HG02610 (cell line): ENCODE data around the gene LRP8.
A peak's percentile ranks its signal among the peaks of the same experiment; 100 is the strongest.
"Not testable (repeated sequence)": the region's sequence is repeated elsewhere in the genome, so short reads cannot be mapped to it uniquely, and the experiment has no call there.

Source experiments
- ATAC-seq: cut with Tn5 transposase; IDR thresholded peaks from one replicate; pipeline ENCODE4 v1.9.1; 2021; ENCODE audit warnings: mild to moderate bottlenecking, moderate library complexity; ENCODE audit not compliant: unreplicated experiment

Gene LRP8

DNA sequence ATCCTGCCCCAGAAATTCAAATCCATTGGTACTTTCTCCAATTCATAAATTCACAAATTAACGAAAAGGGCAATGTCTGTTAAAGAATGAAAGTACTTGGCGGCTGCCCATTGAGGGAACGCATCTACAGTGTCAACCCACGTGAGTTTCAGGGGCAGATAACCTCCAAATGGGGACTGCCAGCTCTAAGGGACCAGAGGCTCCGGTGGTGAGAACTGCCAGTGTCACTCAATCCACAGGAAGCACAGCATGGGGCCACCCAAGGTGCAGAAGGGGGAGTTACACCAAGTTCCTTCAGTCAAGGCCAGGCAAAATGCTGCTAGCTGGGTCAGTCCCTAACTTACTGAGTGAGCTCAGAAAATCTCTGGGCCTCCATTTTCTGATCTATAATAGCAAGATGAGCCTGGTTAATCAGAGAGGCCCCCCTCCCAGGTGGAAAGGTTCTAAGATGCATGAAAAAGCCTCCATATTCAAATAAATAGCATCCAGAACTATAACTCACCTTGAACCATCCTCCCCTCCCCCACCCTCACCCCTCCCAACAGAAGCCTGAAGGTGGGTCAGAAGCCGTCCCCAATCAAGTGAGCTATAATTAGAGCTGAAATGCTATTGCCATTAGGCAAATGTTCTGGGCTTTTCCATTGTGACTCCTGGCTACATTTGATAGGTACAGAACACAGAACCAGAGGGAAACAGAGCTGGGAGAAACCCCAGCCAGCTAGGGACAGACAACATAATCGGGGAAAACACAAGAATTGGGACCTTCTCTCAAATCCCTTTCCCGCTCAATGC, 41.7 kb downstream of the LRP8 start:
- peak; percentile 53 for ATAC-seq

DNA sequence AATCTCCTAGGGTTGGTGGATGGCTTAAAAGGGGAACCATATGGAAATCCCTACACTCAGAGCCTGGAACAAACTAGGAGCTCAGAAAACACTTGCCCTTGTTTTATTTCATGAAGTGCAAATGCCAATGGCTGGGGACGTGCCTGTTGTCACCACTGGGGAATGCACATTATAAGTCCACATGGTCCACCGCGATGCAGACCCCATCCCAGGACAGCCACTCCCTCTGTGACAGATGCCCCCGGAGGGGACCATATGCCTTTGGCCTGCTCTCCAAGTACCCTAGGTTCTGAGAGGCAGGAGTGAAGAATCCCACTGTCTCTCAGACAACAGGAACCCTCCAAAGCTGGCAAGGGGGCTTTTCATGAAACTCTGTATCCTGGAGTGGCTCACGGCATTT, 42.3 kb downstream of the LRP8 start:
- no peak for ATAC-seq

DNA sequence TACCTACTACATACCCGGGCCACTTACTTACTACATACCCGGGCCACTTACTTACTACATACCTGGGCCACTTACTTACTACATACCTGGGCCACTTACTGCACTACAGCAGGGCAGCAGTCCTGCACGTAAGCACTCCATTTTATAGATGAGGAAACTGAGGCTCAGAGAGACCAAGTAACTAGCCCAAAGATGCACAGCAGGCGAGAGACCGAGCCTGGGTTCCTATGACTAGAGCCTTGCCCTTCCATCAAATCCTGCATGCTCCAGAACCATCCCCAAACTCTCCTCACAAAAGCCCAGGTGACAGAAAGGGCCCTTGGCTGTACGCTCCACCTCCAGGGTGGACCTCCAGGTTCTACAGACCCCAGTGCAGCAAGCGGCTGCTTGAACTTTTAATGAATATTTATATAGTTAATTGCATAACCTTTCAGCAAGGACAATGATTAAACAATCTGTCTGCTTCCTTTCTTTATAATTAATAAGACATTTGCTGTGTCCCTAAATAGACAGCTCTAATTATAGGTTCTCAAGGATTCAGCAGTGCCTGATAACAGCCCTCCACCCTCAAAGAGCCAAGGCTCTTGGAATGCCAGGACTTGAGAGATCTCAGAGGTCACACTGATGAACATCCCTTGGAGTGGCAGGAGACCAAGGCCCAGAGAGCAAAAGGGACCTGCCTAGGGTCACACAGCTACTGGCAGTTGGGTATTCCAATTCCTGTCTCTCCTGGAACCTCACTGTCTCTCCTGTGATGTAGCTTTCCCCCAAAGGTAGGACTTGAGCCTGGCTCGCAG, 43.4 kb downstream of the LRP8 start:
- no peak for ATAC-seq

DNA sequence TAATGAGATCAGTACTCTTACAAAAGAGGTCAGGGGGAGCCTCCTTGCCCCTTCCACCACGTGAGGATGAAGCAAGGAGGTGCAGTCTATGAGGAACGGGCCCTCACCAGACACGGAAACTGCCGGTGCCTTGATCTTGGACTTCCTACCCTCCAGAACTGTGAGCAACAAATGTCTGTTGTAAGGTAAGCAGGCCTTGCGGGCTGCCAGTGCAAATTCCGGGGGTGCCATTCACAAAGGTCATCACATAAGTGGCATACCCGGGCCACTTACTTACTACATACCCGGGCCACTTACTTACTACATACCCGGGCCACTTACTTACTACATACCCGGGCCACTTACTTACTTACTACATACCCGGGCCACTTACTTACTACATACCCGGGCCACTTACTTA, 44.7 kb downstream of the LRP8 start:
- ATAC-seq: not testable (repeated sequence)

DNA sequence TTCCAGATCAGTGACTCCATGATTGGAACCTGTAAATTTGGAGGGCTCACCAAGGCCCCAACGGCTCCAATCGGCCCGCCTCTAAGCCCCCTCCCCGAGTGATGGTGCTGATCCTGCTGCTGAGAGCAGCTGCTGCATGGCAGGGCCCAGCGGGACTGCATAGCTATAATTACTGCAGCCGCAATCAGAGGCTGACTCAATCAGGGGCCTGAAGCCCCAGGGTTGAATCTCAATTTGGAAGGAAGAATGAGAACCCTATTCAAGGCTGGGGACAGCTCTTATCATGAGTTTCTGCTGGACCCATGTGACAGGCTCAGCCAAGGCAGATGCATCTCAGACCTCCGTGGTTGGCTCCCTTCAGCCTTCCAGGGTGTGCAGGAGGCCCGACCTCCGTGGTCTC, 46.7 kb downstream of the LRP8 start:
- ATAC-seq: no peak

DNA sequence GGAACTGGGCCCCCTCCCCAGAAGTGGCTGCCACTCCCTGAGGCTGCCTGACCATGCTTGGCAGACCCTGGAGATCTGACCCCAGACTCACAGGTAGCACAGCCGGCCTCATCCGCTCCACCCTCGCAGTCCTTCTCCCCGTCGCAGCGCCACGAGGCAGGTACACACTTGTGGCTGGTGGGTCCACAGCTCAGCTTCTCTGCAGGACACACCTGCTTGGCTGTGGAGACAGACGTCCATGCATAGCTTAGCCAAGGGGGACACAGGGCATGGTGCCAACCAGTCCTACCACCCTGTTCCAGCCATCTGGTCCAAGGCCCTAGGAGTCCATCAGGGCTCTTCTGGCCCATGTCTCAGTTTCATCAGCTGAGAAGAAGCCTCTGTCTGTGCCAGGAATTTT, 47.4 kb downstream of the LRP8 start:
- no peak for ATAC-seq

DNA sequence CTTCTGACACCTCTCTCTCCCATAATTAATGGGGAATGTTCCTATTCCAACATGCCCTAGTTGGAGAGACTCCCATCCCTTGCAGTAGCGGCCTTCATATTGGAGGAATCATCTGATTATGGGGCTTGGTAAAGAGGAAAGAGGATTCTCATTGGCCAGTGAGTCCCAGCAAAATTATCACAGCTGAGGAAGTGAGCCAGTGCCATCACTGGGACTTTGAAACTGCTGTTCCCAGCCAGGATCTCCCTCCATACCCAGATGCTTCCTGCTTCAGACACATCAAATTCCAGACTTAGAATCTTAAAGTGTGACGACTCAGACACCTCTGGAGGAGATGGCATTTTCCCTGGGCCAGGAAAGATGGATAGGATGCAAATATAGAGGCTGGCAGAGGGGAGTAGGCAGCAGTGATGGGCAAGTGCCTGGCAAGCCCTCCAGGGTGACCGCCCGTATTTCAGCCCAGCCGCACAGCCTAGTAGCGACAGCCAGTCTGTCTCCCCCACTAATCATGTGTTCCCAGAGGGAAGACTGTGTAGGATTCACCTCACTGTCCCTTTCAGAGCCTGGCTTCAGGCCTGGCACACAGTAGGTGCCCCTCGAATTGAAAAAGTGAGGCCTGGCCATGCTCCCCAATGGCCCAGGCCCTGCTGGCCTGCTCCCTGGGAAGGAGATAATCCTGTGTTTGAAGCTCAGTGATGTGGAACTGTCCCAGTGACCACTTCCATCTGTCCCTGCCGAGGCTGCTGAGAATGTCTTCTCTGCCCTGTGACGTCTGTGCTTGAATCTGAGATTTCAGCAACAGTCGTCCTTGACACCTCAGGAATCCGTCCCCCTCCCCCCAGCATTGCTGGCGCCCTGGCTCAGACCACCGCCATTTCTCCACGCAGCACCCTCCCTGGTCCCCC, 48.3 kb downstream of the LRP8 start:
- no peak for ATAC-seq

DNA sequence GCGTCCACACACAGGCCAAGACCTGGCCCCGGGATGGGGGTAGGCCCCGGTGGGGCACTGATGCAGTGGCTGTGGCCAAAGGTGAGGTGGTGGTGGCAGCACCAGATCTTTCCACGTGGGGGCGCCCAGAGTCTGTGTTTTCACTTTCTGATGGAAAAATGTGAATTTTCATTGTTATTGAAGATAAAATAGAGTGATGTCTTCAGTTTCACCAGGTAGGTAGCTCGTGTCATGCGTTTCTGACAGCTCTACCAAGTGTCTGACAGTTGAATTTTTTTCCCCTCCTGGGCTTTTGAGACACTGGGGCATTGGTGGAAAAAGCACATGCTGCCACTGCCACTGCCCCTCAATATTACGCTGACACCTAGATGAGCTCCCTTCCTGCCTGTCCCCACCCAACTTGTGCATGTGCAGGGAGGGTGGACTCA, 49.6 kb downstream of the LRP8 start:
- peak; percentile 46 for ATAC-seq

DNA sequence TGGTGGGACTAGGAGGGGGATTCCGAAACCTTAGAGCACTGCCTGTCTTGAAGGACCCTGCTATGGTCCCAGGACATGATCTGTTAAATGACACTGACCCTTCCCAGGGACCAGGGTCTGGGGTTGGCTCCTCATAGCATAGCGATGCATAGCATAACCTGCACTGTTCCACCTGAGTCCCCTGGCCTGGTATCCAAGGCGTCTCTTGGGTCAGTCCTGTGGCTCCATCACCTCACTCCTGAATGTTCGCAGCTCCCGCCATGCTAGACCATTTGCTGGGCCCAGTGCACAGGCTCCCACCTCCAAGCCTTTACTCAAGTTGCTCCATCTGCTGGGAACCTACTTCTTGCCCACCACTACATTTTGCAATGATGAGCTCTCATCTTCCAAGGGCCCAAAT, 50.5 kb downstream of the LRP8 start:
- no peak for ATAC-seq

DNA sequence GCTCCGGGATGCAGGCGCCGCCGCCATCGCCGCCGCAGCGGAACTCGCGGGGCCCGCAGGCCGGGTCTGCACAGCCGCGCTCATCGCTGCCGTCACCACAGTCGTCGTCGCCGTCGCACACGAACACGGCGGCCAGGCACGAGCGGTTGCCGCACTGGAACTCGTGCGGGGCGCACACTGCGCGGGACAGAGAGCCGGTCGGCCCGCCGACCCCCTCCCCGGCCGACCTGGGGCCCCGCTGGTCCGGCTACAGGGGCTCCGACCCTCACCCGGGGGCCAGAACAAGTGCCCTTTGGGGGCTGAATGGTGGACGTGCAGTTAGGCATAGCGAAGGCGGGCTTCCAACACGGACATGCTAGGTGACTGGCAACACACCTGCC, 51.0 kb downstream of the LRP8 start:
- no peak for ATAC-seq

DNA sequence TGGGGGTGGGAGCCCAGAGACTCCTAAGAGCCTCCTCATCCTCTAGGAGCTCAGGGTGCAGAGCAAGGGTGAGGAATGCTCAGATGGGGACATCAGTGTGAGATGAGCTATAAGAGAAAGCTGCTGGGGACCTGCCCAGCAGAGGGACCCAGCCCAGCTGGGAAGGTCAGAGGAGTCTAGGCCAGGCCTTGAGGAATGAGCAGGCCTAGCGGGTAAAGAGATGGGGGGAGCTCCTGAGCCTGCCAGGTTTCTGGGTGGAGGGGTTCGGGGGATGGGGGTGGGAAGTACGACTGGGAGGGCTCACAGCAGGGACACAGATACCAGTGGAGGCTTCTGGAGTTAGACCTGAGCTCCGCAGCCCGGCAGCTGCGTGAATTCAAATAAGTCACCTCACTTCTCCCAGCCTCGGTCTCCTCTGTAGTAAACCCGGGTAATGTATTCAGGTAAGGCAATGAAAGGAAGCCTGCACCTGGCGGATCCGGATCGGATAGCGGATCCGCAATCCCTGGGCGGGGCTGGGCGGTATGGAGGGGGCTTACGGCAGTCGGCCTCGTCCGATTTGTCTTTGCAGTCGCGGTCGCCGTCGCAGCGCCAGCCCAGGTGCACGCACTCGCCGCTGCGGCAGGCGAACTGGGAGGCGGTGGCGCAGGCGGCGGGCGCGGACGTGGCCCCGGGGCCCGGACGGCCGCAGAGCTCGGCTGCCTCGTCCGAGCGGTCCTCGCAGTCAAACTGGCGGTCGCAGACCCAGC, 51.5 kb downstream of the LRP8 start:
- ATAC-seq: no peak

DNA sequence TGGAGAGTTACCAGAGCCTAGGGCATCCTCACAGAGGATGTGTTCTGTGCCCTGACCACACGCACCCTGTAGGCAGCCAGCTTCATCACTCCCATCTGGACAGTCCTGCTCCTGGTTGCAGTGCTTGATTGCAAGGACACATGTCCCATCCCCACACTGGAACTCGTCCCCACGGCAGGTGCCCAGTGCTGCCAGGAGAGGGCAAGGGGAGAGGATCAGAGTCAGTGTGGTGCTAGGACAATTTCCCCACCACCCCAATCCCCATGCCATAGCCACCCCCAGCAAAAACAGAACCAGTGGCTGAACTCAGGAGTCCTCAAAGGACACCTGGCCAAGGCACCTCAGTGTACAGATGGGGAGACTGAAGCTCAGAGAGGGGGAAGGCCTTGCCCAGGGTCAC, 52.3 kb downstream of the LRP8 start:
- no peak for ATAC-seq

DNA sequence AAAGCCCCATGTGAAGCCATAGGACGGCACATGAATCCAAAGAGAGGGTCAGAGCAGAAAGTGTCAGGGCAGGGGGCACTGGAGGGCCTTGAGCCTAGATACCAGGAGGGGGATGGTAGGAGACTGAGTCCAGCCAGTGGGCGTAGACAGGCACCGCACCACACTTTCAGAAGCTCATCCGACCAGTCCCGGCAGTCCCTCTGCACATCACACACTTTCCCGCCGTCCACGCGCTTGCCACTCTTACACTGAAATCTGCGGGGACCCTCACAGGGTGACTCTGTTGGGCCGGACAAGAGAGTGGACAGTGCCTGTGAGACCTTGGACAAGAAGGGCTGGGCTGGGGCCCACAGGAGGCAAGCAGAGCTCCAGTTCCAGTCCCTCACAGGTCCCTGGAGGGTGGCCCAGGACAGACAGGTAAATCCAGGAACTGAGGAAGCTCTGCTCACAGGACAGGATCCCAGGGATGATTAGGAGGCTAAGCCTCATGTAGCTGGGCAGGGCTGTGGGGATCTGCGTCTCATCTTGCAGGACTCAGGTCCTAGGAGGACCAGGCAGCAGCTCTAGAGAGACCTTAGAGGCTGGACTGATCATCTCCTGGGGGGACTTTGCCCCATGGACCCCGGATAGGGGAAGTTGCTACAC, 53.2 kb downstream of the LRP8 start:
- ATAC-seq: no peak

DNA sequence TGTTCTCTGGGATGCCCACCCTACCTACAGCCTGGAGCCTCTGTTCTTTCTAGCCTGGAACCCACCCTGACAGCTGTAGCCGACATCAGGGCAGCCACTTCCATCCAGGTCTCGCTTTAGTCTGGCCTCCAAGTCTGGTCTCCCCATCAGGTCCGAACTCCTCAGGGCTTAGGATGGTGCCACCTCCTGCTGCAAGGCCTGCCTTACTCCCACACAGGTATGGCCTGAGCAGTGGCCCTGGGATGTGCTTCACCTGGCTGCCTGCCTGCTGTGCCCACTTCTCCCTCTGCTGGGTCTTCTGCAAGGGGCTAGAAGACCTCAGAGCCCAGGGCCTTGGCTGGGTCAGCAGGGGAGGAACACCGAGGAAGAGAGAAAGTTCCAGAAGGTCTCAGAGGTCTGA, 53.8 kb downstream of the LRP8 start:
- no peak for ATAC-seq

DNA sequence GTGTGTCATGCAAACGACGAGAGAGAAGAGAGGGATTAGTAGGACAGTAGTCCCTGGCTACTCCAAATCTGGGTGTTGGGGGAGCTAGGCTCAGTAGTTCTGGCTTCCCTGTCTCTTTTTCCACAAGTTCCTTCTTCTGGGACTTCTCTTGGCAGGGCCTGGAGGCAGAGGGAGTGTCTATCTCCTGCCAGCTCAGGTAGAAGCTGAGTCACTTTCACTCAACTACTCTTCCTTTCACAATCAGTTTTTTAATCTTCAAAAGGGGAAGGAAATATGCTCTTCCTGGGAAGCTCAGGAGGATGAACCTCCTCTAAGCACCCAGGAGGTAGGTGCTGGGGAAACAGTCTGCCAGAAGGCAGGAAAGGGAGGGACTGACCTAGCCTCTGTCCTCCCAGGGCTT, 54.3 kb downstream of the LRP8 start:
- no peak for ATAC-seq

DNA sequence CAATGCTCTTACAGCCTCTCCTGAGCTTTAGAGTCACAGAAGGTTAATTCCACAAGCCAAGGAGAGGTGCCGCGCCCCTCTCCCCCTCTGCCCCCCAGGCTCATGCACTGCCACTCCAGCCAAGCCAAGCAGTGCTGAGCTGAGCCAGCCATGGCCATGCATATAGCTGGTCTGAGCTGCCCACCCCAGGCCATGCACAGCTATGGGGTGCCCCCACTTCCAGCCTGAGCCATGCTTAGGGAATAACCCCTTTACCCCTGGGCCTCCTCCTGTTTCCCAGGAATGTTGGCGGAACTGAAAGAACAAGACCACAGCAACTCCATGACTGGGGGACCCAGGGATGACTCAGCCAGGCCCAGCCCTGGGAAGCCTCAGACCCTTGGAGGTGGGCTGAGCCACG, 55.5 kb downstream of the LRP8 start:
- no peak for ATAC-seq

DNA sequence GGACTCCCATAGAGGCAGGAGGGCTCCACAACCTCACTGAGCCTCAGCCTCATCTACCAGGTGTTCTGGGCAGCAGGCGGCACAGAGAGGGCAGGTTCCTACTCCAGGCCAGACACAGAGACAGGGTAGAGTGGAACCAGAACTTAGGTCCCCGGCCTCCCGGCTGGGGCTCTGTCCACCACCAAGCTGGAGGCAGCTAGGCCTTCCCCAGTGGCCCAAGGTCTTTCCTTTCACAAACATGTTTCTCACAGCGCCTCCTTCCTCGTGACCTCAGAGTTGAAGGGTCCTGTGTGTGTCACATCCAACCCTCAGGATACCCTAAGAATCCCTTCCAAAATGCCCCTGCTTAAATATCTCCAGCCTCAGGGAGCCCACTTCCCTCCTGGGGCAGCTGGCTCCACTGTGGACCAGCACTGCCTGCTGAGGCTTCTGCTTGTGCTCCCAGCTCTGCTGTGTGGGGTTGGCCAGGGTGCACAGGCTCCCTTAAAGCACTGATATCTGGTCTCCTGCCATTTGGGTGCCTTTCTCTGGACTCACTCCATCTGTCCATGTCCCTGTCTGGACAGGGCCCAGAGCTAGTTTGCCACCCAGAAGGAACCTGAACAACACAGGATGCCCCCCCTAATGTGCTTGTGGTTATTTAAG, 56.3 kb downstream of the LRP8 start:
- no peak for ATAC-seq

DNA sequence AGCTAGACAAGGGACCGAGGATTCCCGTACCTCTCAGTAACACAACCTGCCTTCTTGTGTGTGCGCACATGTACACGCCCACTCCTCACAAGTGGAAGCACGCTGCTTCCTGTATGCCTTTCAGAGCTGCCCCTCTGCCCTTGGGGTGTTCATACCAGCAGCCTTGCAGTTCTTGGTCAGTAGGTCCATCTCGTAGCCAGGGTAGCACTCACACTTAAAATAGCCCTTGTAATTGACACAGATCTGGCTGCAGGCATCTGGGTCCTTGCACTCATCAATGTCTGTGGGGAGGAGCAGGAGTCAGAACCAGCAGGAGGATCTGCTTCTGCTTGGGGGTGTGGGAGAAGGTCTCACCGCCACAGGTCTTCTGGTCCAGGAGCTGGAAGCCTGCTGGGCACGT, 57.0 kb downstream of the LRP8 start:
- no peak for ATAC-seq

DNA sequence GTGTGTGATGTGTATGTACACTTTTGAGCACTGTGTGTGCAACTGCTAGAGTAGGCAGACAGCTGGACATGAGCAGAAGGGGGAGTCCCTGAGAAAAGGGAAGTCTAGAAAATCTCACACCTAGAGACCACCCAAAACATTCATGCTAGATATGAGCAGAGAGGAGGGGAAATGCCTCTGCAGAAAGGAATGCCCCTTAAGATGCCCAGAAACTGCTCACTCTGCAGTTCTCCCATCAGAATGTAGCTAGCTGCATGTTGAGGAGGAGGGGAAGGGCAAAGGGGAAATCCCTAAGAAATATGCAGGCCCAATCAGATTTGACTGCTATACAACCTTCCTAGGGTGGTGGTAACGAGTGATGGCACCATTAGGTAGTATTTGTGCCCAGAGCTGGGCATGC, 57.8 kb downstream of the LRP8 start:
- peak; percentile 50 for ATAC-seq

DNA sequence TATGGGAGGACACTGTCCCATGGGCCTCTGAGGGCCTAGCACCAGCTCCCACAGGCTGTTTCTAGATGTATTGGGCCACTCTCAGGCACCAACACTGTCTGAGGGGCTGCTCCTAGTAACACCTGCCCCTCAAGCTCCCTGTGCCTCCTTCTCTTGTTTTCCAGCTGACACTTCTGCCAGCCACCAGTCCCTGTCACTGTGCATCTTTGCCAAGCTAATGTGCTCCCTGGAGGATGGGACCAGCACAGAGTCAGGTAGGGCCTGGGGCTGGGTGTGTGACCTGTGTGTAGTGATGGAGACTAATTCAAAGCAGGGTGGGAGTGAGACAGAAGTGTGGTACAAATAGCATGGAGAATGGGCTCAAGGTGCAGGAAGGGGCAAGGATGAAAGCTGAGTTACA, 60.1 kb downstream of the LRP8 start:
- no peak for ATAC-seq
